Adrenal gland (tissue), 12 donors: Measurements from ENCODE around the gene SOBP. TPM values are rescaled to one million over a fixed set of nuclear protein-coding genes. Genes with fewer than 3 reads are reported as not detected.
A peak's percentile ranks its signal among the peaks of the same experiment; 100 is the strongest.

Experiments used
- DNase-seq, 7 donors: peaks; one replicate each; pipeline ENCODE4 v3.0.0-alpha.2; 2019 to 2020
- H3K27ac ChIP-seq, 5 donors: fragments of 200-600 bp; sonication (generic) in 4 of 5; 1 replicate in 3 of 5; 2 replicates in 2 of 5; pipeline versions ENCODE4 v1.5.1 to v1.8.0; 2016 to 2020; ENCODE audit warnings: mild to moderate bottlenecking in 1 of 5
- H3K27me3 ChIP-seq: fragments of 200-600 bp; 2 replicates; pipeline ENCODE4 v1.8.0; 2021
- H3K36me3 ChIP-seq, 2 donors: fragments of 200-600 bp; replicated peaks in 1 of 2; 1 replicate in 1 of 2; 2 replicates in 1 of 2; pipeline versions ENCODE4 v1.5.1 to v1.8.0; 2018 to 2022
- H3K4me1 ChIP-seq, 2 donors: fragments of 200-600 bp; replicated peaks in 1 of 2; 1 replicate in 1 of 2; 2 replicates in 1 of 2; pipeline versions ENCODE4 v1.5.1 to v1.8.0; 2018 to 2021
- H3K4me3 ChIP-seq, 4 donors: fragments of 200-600 bp; sonication (generic) in 3 of 4; one replicate each; pipeline ENCODE4 v1.5.1; 2016 to 2018
- H3K9me3 ChIP-seq, 3 donors: fragments of 200-600 bp; sonication (generic) in 1 of 3; replicated peaks in 1 of 3; 1 replicate in 2 of 3; 2 replicates in 1 of 3; pipeline versions ENCODE4 v1.5.1 to v1.8.0; 2016 to 2021
- CTCF ChIP-seq, 6 experiments: fragments of 450-650 bp in 4 of 6; fragments of 200-600 bp in 2 of 6; sonication (generic) in 1 of 6; IDR thresholded peaks; 1 replicate in 5 of 6; 2 replicates in 1 of 6; pipeline versions ENCODE4 v1.5.1 to v1.8.0; 2016 to 2021; ENCODE audit warnings: antibody characterized with exemption in 6 of 6, mild to moderate bottlenecking in 2 of 6, moderate library complexity in 1 of 6
- POLR2A ChIP-seq, 2 donors: fragments of 450-650 bp; IDR thresholded peaks; one replicate each; pipeline ENCODE4 v1.6.1; 2017; ENCODE audit warnings: antibody characterized with exemption in 2 of 2, mild to moderate bottlenecking in 2 of 2, moderate library complexity in 1 of 2
- WGBS, 4 donors: extraction: QIAGEN DNeasy Blood & Tissue Kit in 2 of 4; methylation state at CpG; one replicate each; pipeline versions ENCODE4 v1.1.5 to v1.1.7; 2013 to 2017; 5-methylcytosine and 5-hydroxymethylcytosine counted together
- intact Hi-C, 2 donors: fragments of 100-400 bp; cut with DNase I; formaldehyde crosslinking; loops; one replicate each; pipeline versions ENCODE4 v1.14.1 to v1.15.0; 2022 to 2023
- polyA plus RNA-seq, 3 donors: library from polyadenylated mRNA; stranded (reverse); fragments of 200-250 nt in 2 of 3; fragments of 350-450 nt in 1 of 3; fragmentation: Illumina TruSeq in 1 of 3; extraction: RNeasy Lipid Tissue Mini Kit (QIAGEN cat#74804) in 1 of 3; gene quantifications; one replicate each; pipeline ENCODE4 v1.2.3, GENCODE V29; 2013 to 2014
- total RNA-seq, 9 donors: library from RNA; depleted of rRNA in 4 of 9; stranded (reverse); fragments of >200 nt in 4 of 9; fragments of 120-200 nt in 1 of 9; fragmentation: NEBNext Ultra II Directional in 1 of 9; extraction: Animal tissue kit (Norgen Biotek cat#: 25700) in 1 of 9; gene quantifications; one replicate each; pipeline versions ENCODE4 v1.1.0 to v1.2.4, GENCODE V29; 2013 to 2023
- donor health status: healthy with polysubstance abuse.
- donor health status: Bipolar disorder and iron deficiency.
- donor health status: DM: yes; HTN: yes; CAD: no.
- donor health status: DM: no; HTN: no; CAD: no.
- donor health status: DM: no; HTN: no; CAD: no.
- donor health status: DM: yes; HTN: yes; CAD: no.

SOBP gene
- total and polyA plus RNA-seq, 12 donors, result 5.6 to 25.6 (median 12.5) TPM

- intact Hi-C loops, result loop anchor here in 1 of 2 donors (10.0 kb wide), 1 partner anchor 140 kb away; the partner anchor contains the start of gene SOBP
- Histone ChIP-seq H3K9me3 (no peaks in the 10 kb centered on the region), H3K4me1 (peaks cover 2 to 9% of the 10 kb centered on the region in 2 donors), H3K27me3 (no peaks in the 10 kb centered on the region), H3K4me3 (peak overlapping the region in 1 of 4 donors; percentile 48), H3K27ac (no peak overlapping the region), H3K36me3 (no peaks in the 10 kb centered on the region)
- TF ChIP-seq CTCF (IDR thresholded peaks at IDR 0.05), result no peak
- no peak for TF ChIP-seq POLR2A (IDR thresholded peaks at IDR 0.05)
- DNase-seq, result no peak
- 26 to 53% (median 38%) methylated on average over 5 to 101 of the region's 101 CpGs for WGBS, 4 donors
Observed at GRCh38 chr6:107634324-107635056, 144.6 kb downstream of the SOBP start.

GRCh38 chr6:107635057-107635515 lies 145.2 kb downstream of the SOBP start:
- Histone ChIP-seq H3K27me3 (no peaks in the 10 kb centered on the region), H3K36me3 (no peaks in the 10 kb centered on the region), H3K4me3 (no peak overlapping the region), H3K4me1 (peaks cover 0 to 3% of the 10 kb centered on the region in 2 donors), H3K9me3 (no peaks in the 10 kb centered on the region), H3K27ac (no peak overlapping the region)
- intact Hi-C loops, result loop anchor here in 1 of 2 donors (10.0 kb wide), 1 partner anchor 140 kb away; the partner anchor contains the start of gene SOBP
- TF ChIP-seq POLR2A (IDR thresholded peaks at IDR 0.05) (no peak), CTCF (IDR thresholded peaks at IDR 0.05) (no peak)
- DNase-seq, result no peak
- 61 to 91% (median 71%) methylated on average over 20 to 40 of the region's 40 CpGs for WGBS, 4 donors

- Histone ChIP-seq H3K4me3 (no peak overlapping the region), H3K4me1 (no peaks in the 10 kb centered on the region), H3K36me3 (no peaks in the 10 kb centered on the region), H3K9me3 (no peaks in the 10 kb centered on the region), H3K27me3 (no peaks in the 10 kb centered on the region), H3K27ac (no peak overlapping the region)
- intact Hi-C loops, result loop anchor here in 1 of 2 donors (10.0 kb wide), 1 partner anchor 142 kb away; the partner anchor contains the start of gene SOBP
- 92 to 97% (median 96%) methylated on average over 7 to 10 of the region's 10 CpGs for WGBS, 4 donors
- TF ChIP-seq POLR2A (IDR thresholded peaks at IDR 0.05) (no peak), CTCF (IDR thresholded peaks at IDR 0.05) (no peak)
- no peak for DNase-seq
Observed at GRCh38 chr6:107636486-107636885, 146.6 kb downstream of the SOBP start.

- DNase-seq, result no peak
- WGBS, 4 donors, result 79 to 87% (median 84%) methylated on average over 11 of the region's 11 CpGs
- Histone ChIP-seq H3K36me3 (no peaks in the 10 kb centered on the region), H3K27ac (no peak overlapping the region), H3K9me3 (no peaks in the 10 kb centered on the region), H3K27me3 (no peaks in the 10 kb centered on the region), H3K4me3 (no peak overlapping the region), H3K4me1 (no peaks in the 10 kb centered on the region)
- no peak for TF ChIP-seq POLR2A (IDR thresholded peaks at IDR 0.05)
- TF ChIP-seq CTCF (IDR thresholded peaks at IDR 0.05), result no peak
- intact Hi-C loops, result loop anchor here in 1 of 2 donors (10.0 kb wide), 1 partner anchor 143 kb away; the partner anchor contains the start of gene SOBP
Observed at GRCh38 chr6:107637316-107638315, 147.7 kb downstream of the SOBP start.
